HuH-7.5 (cell line): ENCODE measurements around the gene ATP11A.
"Not testable (repeated sequence)": the region's sequence is repeated elsewhere in the genome, so short reads cannot be mapped to it uniquely, and the experiment has no call there.

ENCODE experiments used
- DNase-seq: peaks from one replicate; pipeline ENCODE4 v3.0.0; 2011; ENCODE audit warnings: low spot score

ATP11A gene

DNA sequence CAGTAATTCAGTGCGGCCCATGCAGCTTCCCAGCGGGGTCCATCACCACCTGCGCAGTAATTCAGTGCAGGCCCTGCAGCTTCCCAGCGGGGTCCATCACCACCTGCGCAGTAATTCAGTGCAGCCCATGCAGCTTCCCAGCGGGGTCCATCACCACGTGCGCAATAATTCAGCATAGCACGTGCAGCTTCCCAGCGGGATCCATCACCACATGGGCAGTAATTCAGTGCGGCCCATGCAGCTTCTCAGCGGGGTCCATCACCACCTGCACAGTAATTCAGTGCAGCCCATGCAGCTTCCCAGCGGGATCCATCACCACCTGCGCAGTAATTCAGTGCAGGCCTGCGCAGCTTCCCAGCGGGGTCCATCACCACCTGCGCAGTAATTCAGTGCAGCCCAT is 173.5 kb downstream of the ATP11A start:
- not testable (repeated sequence) for DNase-seq

DNA sequence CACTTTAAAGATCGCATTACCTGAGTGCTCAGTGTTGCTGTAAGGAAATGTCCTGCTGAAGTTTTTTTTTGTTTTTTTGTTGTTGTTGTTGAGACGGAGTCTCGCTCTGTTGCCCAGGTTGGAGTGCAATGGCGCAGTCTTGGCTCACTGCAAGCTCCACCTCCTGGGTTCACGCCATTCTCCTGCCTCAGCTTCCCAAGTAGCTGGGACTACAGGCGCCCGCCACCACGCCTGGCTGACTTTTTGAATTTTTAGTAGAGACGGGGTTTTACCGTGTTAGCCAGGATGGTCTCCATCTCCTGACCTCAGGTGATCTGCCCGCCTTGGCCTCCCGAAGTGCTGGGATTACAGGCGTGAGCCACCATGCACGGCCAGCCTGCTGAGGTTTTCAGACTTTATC is 175.6 kb downstream of the ATP11A start:
- DNase-seq = not testable (repeated sequence)

DNA sequence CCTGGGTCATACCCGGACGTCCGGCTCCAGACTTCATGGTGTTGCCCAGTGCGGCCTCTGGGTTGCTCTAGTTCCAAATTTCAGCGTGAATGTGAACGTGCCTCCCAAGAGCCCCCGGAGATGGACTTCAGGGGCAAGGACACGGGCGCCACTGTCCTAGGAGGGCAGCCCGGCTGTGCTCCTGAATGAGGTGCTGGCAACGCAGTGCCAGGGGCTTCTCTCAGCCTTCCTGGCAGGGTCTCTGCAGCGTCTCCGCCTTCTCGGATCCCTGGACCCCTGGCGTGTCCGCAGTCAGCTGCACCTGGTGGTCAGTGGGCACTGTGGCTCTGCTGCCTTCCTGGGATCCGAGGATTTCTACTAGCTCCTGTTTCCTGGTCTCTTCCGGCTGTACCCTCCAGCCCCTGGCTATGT is 177.5 kb downstream of the ATP11A start:
- no peak for DNase-seq

DNA sequence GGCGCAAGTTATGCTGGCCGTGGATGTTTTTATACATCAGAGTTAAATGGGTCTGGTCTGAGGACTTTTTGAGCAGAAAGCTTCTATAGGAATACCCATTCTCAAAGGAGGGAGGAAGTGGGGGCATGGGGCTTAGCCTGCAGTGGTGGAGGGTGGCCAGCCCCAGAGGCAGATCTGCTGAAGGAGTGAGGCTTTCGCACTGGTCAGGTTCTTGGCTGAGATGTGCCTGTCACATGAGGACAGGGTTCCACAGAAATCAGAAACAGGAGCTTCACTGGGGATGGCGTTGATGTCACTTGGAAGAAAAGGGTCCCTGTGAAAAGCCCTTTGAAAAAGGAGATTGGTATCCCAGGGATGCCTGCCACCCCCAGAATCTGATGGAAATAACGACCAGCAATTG is 178.5 kb downstream of the ATP11A start:
- DNase-seq = no peak

DNA sequence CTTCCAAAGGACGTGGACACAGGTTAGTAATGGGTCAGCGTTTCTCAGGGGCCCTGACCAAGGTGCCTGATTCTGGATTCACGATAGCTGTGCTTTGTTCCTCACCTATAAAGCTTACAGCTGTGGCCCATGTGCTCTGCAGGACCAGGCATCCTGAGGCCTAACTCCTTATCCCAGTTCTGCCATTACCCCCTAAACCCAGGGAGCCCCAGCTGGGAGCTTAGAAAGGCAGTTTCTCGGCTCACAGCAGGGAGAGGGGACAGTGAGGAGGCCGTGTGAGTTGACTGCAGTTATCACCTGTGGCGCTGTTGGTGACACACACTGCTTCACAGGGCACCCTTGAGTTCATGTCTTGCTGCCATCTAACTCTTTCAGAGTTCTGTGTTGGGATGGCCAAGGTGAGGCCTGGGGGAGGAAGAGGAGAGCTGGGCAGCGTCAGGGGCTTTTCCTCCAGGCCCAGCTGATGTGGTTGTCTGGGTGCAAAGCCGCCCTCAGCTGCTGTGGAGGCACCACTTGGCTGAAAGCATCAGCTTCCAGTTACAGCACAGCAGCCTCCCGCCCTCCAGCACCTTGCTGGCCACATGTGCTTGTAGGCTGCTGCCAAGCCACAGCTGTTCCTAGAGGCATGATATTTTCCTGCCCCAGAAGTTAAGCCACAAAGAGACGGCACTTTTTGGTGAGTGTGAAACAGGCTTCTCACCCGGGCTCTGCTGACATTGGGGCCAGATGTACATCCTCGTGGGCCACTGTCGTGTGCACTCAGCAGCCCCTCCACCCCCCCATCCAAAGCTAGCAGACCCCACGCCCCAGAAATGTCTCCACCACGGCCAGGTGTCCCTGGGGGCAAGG is 179.6 kb downstream of the ATP11A start:
- DNase-seq = no peak

DNA sequence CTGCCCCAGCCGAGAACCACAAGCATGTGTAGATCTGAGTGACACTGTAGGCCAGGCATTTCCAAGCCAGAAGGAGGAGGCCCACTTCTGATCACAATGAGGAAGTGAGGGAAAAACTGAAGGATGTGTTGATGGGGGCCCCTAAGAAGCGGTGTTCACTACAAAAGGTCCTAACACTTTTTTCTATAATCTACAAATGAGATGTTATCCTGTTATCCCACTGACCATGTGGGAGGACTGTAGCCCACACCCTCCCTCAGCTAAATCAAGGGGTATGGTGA is 180.2 kb downstream of the ATP11A start:
- DNase-seq = no peak

DNA sequence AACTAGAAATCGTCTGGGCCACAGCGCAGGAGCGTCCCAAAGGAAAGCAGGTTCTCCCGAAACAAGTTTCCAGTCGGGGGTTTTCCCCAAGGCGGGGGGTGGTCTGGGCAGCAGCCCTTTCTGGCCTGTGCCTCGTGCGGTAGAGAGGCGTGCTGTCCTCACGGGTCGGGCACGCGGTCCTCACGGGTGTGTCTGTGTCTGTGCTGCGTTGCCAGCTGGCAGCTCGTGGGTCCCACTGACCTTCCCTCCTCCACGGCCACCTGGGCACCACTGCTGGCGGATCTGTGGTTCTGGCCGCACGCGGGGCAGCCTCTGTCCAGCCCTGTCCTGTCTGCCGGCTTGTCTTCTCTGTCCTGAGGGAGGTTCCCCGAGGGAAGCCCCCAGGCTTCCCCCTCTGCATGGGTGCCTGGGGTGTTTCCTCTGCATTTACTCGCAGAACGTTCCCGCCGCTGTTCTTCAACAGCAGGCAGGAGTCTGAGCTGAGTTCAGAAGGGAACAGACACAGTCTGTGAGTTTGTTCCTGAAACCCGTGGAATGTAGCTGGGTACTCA is 181.0 kb downstream of the ATP11A start:
- no peak for DNase-seq

DNA sequence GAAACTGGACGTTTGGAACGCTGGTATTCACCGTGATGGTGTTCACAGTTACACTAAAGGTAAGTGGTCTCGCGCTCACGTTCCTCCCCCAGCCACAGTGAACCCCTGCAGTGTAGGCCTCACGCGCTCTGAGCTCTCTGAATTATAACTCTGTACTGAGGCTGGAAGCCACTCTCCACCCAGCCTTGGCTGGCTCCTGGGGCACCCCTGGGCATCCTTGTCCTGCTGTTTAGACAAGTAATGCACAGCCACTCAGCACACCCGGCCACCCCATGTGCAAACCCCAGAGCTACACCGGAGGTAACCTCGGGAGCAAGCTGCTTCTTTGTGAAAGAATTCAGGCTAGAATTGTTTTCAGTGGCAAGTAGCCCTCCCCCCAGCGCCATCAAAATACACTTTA is 181.9 kb downstream of the ATP11A start:
- no peak for DNase-seq

DNA sequence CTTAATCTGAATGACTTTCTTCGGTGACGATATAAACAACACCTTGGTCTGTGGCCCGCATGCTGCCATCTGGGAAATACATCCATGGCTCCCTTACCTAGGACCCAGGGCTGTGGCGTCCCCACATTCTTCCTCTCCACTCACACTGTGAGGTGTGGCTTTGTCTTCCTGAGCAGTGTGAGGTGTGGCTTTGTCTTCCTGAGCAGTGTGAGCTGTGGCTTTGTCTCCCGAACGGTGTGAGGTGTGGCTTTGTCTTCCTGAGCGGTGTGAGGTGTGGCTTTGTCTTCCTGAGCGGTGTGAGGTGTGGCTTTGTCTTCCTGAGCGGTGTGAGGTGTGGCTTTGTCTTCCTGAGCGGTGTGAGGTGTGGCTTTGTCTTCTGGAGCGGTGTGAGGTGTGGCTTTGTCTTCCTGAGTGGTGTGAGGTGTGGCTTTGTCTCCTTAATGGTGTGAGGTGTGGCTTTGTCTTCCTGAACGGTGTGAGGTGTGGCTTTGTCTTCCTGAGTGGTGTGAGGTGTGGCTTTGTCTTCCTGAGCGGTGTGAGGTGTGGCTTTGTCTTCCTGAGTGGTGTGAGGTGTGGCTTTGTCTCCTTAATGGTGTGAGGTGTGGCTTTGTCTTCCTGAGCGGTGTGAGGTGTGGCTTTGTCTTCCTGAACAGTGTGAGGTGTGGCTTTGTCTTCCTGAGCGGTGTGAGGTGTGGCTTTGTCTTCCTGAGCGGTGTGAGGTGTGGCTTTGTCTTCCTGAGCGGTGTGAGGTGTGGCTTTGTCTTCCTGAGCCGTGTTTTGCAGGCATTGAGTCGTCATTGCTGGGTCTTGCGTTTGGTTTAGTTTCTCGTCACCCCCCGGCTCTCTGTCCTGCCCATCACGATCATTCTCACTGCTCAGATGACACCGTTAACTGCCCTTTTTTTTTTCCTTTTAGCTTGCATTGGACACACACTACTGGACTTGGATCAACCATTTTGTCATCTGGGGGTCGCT is 183.1 kb downstream of the ATP11A start:
- DNase-seq = not testable (repeated sequence)

DNA sequence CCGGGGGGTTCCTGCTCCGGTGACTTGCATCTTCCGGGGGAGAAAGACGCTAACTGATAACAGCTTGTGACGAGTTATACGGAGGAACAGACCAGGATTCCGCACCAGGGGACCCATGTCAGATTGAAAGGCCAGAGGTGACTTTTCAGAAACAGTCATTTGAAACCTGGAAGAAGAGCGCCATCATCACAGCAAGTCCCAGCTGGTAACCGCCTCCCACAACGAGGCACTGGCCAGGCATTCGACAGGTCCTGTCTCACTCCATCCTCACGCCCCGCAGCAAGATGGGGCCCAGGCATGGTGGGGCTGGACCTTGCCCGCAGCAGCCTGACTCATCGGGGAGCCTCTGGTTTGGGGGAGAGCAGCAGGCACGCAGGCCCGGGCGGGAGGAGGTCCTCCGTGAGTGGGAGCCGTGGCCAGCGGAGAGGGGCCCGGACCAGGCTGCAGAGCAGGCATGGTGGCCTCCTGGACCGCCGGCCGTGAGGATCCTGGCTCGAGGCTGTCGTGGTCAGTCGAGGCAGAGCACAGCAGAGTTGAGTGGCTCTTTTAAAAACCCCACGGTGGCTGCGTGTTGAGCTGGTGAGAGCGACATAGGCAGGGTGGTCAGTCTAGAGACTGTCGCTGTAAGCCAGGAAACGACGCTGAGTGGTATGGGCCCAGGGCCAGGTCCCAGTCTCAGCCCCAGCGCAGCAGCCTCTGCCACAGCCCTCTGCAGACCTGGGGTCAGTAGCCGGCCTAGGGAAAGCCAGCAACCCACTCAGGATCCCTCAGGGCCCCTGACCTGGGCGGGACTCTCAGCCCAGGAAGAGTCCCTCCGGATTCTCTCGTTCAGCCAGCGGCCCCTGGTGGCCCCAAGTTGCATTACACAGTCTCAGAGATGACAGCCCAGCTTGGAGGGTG is 184.3 kb downstream of the ATP11A start:
- DNase-seq = peak; percentile 83

DNA sequence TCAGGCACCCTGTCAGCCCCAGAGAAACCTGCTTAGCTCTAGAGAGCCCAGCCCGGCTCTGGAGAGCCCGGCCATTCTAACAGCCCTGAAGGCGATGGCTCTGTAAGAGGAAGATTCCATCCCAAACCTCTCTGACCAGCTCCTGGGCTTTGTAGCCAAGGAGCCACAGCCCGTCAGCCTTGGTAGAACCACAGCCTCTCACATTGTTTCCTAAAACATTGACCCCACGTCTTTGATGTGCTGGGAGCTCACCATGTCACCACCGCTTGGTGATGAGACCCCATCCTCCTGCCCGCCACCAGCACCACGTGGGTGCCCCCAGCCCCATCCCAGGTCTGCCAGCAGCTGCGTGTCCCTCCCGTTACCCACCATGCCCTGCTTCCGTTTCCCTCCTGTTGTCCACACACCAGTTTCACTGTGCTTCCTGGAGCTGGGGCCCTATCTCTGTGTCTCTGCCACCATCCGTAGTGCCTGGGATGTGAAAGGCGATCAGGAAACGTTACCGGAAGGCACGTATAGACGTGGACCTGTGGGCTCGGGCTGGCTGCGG is 185.0 kb downstream of the ATP11A start:
- DNase-seq = no peak

DNA sequence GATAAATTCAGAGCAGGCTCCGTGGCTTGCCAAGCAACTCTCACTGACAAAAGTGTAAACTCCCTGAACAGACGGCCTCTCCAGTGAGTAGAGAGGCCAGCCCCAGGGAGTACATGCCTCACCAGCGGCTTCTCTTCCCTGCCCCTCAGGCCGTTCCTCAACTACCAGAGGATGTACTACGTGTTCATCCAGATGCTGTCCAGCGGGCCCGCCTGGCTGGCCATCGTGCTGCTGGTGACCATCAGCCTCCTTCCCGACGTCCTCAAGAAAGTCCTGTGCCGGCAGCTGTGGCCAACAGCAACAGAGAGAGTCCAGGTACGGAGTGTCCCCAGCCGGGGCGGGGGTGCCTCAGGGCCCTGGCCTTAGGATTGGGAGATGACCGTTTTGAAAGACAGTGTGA is 185.8 kb downstream of the ATP11A start:
- no peak for DNase-seq

DNA sequence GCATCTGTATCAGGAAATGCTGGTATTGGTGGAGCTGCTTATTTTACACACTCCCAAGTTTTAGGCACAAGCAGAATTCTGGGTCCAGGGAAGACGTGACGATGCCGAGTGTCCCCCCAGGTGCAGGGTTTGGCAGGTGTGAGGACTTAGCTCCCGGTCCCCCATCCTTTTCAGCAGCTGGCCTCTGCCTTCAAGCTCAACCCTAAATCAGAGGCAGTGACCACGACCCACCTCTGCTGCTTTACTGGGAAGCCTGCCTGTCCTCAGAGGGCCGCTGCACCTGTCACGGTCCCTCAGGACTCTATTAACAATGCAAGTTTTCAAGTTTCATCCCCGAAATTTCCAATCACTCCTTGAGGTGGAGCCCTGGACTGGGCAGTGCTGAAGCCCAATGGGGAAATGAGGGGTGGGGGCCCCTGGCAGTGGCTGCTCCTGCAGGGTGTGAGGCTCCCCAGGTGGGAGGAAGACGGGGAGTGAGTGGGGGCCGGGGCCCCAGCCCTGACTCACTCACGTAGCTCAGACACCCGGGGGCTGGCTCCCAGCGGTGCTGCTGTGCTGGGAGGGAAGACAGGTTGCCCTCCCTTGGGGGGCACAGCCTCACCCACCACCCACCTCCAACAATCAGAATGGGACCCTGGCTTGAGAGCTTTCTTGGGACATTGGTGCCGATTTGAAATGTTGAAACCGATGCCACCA is 186.6 kb downstream of the ATP11A start:
- no peak for DNase-seq

DNA sequence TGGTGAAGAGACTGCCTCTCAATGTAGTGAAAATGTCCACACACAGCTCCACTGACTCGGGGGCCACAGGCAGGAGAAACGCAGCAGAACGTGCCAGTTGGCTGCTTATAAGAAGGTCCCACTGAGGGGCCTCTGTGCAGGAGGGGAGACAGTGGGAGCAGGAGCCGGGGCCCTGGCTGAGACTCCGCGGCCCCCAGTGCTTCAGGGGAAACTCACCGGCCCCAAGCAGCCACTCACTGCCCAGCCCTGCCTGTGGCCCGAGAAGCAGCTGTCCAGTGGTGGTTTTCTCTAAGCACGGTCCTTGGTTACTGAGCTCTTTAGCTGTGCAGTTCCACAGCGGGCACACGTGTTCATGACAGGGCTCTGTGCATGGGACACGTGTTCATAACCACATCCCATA is 187.2 kb downstream of the ATP11A start:
- no peak for DNase-seq

DNA sequence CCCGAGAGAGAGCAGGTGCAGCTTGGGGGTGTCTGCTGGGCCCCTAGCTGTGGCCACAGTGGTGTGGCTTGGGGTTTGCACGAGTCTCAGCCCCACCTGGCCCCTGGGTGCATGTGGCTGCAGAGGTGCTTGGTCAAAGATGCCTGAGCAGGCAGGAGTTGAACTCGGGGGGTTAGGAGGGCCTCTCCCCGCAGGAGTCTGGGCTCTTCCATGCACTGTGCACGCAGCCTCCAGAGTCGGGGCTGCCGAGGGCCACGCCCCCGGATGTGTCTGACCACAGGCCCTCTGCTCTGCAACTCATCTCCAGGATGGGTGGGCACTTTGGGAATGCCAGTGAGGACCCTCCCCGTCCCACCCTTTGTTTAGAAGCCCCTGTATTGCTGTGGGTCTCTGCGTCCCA is 187.7 kb downstream of the ATP11A start:
- no peak for DNase-seq

DNA sequence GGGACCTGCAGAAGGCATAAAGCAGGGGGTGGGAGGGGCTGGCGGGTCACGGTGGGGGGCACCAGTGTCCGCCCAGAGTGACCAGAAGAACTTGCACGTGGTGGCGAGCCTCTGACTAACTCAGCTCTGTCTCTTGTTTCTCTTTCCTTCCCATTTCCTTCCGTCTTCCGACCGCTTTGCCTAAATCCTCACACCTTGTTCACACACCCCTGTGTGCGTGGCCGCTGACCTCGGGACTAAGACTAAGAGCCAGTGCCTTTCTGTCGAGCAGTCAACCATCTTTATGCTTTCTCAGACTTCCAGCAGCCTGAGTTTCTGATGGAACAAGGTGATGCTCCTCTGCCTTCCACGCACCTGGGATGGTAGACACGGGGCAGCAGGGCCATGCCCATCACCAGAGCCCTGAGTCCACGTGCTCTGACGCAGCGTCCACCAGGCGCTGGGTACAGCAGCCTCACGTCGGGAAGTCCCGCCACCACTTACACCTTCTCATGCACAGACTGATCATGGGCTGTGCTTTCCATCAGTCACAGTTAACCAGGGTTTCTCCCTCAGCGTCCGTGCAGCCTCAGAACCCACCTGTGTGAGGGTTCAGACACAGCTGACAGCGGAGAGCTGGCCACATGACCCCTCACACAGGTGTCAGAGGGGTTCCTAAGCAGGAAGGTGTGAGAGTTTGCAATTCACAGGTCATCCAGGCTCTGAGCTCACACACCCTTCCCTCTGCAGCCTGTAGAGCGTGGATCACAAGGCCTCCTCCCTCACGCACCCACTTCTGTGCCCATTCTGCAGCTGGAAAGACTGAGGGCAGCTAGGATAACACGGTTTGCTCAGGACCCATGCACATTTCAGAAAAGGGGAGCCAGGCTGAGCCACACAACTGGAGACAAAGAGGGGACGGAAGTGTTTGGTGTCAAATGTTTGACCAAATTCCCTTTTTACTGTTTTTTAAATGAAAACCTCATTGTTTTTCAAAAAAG is 188.4 kb downstream of the ATP11A start:
- no peak for DNase-seq

DNA sequence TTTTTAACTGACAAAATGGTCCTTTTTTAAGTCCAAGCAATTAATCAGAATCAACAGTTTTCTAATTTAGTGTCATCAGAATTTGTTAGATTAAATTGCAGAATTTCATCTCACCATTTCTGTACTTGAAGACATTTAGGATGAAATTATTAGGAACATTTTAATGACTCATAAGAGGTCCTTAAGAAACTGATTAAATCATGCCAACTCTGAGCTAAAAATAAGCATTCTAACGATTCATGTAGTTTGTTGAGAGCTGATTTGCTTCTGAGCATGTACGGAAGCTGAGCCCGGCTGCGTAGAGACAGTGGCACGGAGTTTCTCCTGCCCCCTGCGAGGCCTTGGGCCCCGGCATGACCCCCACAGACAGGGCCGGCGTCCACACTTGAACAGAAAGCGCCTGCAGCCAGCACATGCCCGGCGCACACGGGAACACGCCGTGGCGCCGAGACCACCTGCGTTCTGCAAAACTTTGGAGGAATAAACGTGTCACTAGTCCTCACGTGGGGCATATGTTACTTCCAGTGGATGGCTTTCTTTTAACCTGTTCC is 189.5 kb downstream of the ATP11A start:
- no peak for DNase-seq

DNA sequence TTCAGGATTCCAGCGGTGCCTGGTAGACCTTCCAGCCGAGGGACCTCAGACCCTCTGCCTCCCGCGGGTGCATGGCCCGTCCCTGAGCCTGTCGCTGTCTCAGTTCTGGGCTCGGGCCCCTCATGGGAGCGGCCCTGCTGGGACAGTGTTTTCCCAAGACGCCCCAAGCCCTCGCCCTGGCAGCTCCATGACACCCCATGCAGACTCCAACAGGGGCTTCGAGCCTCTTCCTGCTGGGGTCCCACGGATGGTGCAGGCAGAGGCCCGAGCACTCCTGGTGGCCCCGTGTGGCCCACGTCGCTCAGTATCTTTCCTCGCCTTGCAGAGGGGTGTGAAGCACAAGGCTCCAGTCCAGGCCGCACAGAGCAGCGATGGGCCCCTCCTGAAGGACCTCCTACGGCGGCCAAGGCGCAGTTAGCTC is 190.4 kb downstream of the ATP11A start:
- DNase-seq = no peak

DNA sequence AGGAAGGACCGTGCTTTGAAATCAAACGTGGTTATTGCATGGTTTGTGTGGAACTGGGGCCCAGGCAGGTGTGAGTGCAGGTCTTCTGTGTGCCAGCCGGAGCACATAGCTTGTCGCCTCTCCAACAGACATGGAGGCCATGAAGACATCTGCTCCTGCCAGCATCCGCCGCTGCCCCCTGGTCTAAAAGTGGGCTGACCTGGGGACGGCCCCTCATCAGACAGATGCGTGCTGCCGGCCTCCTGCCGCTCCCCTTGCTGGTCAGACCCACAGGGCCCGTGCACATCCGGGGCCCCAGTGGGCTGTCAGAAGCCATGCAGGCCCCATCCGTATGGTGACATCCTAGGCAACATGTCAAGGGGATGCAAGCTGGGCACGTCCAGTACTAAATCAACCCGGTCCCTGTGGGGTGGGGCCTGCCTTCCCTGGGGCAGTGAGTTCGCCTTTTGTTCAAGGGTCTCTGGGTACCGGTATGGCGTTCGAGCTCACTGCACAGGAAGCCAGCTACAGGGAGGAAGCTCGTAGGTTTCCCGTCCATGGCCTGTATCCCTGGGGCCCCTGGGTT is 191.2 kb downstream of the ATP11A start:
- DNase-seq = no peak
